CD4-positive, alpha-beta T cell treated with Interleukin-1 beta for 1 hour (primary cell): ENCODE measurements around the gene PSEN1.
A peak's percentile ranks its signal among the peaks of the same experiment; 100 is the strongest.

ENCODE experiments used
- DNase-seq, 2 donors: peaks; one replicate each; pipeline ENCODE4 v3.0.0-alpha.2; 2020 to 2022

Gene PSEN1

DNA sequence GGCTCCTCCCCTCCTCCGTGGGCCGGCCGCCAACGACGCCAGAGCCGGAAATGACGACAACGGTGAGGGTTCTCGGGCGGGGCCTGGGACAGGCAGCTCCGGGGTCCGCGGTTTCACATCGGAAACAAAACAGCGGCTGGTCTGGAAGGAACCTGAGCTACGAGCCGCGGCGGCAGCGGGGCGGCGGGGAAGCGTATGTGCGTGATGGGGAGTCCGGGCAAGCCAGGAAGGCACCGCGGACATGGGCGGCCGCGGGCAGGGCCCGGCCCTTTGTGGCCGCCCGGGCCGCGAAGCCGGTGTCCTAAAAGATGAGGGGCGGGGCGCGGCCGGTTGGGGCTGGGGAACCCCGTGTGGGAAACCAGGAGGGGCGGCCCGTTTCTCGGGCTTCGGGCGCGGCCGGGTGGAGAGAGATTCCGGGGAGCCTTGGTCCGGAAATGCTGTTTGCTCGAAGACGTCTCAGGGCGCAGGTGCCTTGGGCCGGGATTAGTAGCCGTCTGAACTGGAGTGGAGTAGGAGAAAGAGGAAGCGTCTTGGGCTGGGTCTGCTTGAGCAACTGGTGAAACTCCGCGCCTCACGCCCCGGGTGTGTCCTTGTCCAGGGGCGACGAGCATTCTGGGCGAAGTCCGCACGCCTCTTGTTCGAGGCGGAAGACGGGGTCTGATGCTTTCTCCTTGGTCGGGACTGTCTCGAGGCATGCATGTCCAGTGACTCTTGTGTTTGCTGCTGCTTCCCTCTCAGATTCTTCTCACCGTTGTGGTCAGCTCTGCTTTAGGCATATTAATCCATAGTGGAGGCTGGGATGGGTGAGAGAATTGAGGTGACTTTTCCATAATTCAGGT lies at the start of gene PSEN1:
Gene PSEN1, plus strand, starts transcription at position 121 of the 839 bp plus-strand sequence. CDS start 11,513 bp downstream, outside the sequence.
- DNase-seq: peak; percentile 98 to 99

DNA sequence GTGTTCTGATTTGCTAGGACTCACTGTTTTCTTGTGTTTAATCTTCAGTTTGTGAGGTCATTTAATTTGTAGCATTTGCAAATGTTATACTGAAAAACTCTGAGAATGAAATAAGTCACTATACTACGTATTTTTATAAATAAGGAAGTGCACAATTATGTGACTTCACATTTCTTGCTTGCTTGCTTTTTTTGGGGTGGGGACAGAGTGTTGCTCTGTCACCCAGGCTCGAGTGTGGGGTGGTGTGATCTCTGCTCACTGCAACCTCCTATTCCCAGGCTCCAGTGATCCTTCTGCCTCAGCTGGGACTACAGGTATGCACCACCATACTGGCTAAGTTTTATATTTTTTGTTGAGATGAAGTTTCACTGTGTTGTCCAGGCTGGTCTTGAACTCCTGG lies 45.3 kb upstream of the PSEN1 start:
- no peak for DNase-seq

DNA sequence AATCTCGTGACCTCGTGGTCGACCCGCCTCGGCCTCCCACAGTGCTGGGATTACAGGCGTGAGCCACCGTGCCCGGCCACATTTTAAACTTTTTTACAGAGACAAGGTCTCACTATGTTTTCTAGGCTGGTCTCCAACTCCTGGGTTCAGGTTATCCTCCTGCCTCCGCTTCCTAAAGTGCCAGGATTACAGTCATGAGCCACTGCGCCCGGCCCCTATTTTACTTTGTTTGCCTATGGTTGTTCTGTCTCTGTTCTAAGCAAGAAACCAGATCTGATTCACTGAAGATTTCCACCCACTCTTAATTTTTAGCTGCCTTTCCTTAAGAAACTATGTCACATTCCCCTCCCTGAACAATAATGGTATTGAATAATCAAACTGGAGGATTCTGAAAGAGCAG lies 38.9 kb upstream of the PSEN1 start:
- no peak for DNase-seq

DNA sequence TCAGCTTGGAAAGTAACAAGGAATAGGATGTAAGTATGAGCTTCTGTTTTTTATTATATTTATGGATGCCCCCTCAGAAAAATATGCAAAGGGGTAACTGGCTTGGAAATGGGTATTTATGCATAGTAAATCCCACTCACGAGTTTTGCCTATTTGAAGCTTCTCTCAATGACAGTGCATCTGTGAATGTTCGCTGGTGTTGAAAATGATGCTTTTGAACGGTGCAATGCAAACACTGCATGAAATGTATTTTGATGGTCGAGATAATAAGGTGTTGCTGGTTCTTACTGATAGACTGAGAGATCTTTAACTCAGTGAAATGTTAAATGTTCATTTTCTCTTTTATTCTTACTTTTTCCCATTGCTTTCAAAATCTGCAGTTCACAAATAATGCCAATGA lies 36.0 kb upstream of the PSEN1 start:
- no peak for DNase-seq

DNA sequence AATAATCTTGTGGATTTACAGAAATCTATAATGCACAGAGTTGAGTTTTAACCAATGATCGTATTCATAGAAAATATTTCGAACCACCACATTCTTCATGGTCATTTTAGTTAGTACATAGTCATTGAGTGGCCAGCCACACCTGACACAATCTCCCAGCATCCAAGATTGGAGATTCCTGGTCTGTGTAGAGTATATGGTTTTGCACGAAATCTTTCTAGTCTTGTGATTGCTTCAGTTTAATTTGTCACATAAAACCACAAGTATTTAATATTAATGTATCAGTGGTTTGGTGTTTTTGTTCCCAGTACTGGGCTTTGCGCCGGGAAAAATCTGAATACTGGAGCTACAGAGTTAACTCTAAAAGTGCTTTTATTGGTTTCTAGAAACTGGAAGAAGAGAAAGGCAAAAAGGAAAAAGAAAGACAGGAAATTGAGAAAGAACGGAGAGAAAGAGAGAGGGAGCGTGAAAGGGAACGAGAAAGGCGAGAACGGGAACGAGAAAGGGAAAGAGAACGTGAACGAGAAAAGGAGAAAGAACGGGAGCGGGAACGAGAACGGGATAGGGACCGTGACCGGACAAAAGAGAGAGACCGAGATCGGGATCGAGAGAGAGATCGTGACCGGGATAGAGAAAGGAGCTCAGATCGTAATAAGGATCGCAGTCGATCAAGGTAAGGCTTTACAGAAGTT lies 33.4 kb upstream of the PSEN1 start:
- DNase-seq: no peak

DNA sequence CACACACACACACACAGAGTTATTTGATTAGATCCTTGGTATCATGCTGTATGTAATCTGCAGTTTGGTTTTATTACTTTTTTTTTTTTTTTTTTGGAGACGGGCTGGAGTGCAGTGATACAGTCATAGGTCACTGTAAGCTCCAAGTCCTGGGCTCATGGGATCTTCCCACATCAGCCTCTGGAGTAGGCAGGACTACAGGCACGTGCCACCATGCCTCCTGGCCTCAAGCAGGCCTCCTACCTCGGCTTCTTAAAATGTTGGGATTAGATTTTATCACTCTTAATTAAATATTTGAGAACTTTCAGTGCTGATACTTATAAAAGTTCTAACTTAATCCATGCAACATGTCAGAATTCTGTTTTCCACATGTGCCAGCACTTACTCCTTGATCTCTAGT lies 31.3 kb upstream of the PSEN1 start:
- no peak for DNase-seq

DNA sequence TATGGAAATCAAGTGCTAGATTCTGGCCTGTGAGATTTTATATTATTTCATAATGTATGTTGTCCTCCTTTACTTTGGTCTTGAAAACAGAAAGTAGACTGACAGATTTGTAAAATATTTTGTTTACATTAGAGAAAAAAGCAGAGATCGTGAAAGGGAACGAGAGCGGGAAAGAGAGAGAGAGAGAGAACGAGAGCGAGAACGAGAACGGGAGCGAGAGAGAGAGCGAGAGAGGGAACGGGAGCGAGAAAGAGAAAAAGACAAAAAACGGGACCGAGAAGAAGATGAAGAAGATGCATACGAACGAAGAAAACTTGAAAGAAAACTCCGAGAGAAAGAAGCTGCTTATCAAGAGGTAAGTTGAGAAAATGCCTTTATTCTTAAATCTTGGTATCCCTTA lies 30.6 kb upstream of the PSEN1 start:
- no peak for DNase-seq

DNA sequence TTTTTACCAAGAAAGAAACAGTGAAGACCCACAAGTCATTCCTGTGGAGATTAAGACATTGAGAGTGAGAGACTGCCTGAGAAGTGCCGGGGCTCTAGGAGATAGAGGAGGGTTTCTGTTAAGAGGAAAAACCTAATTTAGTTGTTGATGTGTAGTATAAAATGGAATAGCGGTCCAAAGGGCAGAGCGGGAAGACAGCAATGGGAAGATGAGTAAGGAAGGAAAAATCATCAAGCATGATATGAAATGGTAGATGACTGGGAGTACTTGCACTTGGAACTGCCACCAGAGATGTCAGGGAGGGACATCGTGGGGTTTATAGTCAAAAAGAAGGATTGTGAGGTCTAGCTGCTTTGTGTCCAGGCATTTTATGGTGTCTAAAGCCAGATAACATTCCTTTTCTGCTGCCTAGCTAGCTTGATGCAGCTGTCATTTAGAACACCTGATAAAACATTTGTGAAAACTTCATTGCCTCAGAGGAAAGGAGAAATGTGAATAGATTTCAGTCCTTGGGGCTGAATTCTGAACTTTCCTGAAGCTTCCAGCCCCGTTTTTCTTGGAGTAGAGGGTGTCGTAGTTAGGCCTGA lies 20.1 kb upstream of the PSEN1 start:
- no peak for DNase-seq

DNA sequence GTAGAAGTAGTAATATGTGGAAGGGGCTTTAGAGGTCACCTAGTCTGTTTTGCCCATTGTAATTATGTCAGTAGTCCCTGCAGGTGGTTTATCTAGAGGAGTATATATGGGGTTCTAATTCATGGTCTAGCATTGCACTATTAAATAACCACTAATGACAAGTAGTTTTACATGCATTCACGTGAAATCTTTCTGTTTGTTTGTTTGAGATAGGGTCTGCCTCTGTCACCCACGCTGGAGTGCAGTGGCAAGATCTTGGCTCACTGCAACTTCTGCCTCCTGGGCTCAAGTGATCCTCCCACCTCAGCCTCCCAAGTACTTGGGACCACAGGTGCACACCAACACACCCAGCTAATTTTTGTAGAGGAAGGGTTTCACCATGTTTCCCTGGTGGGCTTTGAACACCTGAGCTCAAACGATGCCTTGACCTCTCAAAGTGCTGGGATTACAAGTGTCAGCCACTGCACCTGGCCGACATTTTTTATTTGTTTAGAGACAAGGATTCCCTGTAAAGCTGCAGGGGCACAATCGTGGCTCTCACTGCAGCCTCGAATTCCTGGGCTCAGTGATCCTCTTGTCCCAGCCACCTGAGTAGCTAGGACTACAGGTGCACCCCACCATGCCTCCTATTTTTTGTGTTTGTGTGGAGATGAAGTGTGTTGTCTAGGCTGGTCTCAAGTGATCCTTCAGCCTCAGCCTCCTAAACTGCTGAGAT lies 12.0 kb upstream of the PSEN1 start:
- DNase-seq: no peak

DNA sequence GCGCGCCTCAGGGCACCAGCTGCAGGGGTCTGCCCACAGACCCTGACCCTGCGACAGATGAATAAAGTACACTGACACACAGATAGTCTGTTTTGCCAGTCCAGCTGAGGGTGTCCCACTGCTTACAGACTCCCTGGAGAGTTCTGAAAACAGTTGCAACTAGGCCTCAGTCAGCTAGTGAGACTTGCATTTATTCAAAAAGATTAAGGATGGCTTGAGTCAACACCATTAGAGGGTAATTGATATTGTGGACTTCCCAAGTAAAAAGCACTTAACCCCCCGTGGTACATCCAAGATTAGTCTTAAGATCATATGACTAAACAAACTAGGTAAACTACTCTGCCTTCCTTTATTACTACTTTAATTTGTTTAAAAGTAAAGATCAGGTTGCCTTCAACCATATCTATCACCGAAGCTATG lies 11.1 kb upstream of the PSEN1 start:
- DNase-seq: no peak

DNA sequence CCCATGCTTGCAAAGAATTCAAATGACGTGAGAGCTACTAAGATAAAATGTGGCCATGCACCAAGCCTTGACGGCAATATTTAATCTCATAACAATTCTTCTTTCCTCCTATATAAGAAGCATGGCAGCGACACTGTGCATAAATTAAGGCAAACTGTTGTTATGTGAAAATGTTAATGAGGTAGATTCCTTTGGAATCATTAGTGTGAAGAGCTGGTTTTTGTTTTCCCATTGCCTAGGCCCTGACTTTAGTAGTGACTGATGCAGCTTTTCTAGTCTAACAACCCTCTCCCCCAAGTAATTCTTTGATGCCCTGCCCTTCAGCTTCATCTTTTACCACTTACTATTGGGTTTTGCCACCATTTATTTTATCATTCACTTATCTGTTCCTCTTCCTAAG lies 10.6 kb upstream of the PSEN1 start:
- DNase-seq: no peak

DNA sequence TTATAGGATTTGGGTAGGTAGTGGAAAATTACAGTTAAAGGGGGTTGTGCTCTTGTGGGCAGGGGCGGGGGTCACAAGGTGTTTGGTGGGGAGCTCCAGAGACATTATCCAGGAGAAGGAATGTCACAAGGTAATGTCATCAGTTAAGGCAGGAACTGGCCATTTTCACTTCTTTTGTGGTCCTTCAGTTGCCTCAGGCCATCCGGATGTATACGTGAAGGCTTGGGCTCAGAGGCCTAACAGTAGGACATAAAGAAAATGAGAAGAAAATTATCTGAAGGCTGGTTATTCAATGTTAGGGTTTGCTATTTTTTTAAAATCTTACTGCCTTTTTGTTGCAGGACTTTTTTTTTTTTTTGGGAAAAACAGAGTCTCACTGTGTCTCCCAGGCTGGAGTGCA lies 2.5 kb upstream of the PSEN1 start:
- DNase-seq: no peak

DNA sequence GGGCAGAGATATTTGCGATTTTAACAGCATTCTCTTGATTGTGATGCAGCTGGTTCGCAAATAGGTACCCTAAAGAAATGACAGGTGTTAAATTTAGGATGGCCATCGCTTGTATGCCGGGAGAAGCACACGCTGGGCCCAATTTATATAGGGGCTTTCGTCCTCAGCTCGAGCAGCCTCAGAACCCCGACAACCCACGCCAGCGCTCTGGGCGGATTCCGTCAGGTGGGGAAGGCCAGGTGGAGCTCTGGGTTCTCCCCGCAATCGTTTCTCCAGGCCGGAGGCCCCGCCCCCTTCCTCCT lies 271 bp upstream of the PSEN1 start:
- no peak for DNase-seq

DNA sequence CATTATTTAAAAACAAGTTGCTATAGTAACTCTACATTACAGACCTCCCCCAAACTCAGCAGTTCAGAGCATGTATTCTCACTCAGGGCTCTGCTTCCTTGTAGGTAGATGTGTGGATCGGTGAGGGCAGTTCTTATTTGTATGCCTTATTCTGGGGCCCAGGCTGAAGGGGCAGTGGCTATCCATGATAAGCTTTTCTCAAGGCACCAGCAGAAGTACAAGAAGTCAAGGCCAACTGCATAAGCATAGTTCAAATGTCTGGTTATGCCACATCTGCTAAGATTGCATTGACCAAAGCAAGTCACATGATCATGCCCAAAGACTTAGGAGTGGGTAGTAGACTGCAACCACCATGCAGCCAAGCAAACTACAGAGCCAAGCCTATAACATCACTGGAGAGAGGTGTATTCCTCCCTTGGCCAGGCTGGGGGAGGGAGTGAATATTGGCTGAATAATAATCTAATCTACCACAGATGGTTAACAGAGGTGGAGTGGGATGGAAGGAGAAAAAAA lies 4.6 kb downstream of the PSEN1 start:
- no peak for DNase-seq

DNA sequence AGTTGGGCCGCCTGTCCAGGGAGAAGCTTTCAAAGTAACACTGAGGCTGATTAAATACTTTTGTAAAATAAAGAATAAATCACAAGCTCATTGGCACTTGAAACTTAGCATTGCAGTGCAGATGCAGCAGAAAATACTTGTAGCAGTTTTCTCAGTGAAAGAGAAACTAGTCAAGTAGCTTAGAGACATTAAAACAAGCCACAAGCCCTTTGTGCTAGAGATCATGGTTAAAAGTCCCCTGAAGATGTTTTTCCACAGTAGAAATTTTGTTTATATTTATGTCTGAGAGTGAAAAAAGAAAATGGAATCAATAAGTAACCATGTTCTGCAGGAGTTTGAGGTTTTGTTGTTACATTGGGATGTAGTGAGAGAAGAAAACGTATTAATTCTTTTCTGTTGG lies 5.9 kb downstream of the PSEN1 start:
- DNase-seq: peak in 1 of 2 donors; percentile 8

DNA sequence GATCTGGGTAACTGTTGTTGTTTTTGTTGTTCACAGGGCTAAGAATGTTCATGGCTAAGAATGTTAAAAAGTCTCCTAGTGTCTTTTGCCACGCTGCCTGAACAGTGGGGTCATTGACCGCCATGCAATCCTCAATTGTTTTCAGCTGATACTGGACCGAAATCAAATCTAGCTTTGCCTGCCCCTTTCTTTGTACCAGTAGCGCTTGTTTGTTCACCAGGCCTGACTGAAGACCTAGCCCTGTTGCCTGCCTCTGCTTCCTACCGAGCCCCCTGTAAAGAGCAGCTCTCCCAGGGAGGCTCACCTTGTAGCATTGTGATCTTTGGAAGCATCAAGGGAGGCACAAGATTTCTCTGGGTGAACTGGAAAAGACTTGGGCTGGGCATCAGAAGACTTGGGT lies 6.7 kb downstream of the PSEN1 start:
- no peak for DNase-seq

DNA sequence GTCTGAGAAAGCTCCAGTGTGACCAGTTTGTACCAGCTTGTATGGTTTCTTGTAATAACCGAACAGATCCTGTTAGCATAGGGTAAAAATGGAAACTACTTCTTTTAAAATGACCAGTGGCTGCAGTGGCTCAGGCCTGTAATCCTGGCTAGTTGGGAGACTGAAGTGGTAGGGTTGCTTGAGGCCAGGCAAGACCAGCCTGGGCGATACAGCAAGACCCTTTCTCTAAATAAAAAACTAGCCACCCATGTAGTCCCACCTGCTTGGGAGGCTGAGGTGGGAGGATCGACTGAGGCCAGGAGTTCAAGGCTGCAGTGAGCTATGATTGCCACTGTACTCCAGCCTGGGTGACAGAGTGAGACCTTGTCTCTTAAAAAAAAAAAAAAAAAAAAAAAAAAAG lies 7.3 kb downstream of the PSEN1 start:
- no peak for DNase-seq

DNA sequence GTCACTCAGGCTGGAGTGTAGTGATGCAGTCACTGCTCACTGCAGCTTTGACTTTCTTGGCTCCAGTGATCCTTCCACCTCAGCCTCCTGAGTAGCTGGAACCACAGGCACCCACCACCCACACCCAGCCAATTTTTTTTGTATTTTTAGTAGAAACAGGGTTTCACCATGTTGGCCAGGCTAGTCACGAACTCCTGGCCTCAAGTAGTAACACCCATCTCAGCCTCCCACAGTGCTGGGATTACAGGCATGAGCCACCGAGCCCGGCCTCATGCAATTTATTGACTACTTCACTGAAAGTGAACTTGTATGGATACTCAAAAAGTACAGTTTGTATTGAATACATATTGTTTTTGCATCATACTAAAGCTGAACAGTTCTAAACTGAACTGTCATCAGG lies 9.1 kb downstream of the PSEN1 start:
- DNase-seq: no peak

DNA sequence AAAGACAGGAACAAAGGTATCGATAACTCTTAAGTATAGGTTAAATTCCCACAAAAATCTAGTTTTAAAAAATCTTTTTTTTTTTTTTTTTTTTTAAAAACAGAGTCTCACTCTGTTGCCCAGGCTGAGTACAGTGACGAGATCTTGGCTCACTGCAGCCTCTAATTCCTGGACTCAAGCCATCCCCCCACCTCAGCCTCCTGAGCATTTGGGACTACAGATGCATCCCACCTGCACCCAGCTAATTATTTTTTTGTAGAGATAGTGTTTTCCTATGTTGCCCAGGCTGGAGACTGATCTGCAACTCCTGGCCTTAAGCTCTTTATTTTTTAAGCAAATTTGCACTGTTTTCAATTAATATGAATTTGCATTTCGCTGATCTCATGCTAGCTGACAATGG lies 9.8 kb downstream of the PSEN1 start:
- DNase-seq: no peak

DNA sequence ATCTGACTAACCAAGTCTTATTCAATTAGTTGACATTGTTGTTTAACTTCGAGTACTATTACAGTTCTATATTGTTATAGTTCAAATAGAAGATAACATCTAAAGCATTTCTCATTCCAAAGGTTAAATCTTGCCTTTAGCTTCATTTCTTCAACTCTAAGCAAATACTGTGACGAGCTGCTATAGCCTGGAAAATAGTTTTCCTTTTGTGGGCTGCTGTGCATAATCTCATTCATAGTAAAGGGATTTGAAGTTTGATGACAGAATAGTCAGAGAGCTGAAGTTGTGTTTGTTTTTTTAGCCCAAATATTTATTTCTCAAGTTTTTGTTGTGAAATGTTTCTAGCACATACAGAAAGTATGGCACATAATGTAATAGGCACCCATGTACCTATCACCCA lies 13.4 kb downstream of the PSEN1 start:
- no peak for DNase-seq

DNA sequence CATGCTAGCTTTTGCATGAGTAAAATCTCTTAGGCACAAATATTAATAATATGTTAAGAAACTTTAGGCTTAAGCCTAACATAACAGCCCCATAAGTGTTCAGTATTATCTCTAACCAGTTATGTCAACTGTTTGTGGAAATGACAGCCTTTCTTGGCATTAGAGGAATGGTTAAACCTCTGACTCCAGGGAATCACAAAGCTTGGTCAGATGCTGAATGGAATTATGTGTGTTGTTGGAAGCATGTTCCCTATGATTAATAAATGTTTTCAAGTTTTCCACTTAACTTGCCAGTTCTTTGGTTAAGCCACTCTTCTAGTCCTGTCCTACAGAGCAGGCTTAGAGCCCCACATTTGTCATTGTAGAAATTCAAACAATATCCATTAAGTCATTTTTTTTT lies 17.0 kb downstream of the PSEN1 start:
- no peak for DNase-seq

DNA sequence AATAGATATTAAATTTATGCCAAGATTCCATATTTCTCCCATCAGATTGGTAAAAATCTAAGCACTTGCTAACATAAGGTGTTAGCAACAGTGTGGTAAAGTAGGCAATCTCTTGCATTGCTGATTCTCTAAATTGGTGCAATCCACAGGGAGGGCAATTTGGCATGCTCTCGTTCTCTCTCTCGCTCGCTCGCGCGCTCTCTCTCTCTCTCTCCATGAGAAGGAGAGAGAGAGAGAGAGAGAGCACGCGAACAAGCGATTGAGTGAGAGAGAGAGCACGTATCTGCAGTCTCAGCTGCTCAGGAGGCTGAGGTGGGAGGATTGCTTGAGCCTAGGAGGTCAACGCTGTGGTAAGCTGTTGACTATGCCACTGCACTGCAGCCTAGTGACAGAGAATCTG lies 25.9 kb downstream of the PSEN1 start:
- no peak for DNase-seq

DNA sequence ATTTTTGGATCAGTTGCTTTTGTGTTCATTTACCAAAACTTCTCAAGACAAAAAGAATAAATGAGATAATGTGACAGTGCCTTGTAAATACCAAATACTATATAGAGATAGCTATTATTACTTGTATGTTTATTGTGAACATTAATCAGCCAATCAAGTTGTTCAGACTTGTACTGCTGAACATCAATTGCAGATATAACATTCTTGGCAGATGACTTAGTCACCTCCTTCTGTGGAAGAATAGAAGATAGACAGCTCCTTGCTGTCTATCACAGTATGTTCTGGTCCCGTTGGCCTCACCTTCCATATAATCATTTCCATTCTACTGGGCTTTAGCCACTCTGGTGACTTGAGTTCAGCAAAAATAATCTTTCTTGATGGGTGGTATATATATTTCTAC lies 30.1 kb downstream of the PSEN1 start:
- DNase-seq: no peak

DNA sequence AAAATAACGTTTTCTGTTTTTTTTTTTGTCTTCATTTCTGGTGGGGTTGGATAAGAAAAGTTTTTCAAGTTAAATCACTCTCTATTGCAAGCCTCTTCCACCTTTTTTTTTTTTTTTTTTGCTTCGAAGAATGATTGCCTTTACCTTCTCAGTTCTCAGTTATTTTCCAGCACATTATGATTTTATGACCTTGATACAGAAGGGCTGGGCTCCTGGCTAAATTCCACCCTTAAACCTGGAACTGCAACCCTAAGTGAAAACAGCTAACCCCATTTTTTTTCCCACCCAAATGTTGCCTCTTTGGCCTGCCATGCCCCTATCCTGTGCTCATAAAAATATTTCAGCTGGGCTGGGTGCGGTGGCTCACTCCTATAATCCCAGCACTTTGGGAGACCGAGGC lies 31.4 kb downstream of the PSEN1 start:
- no peak for DNase-seq
